GM19035 (cell line): Measurements from ENCODE around the gene AP3D1.
"Not testable (repeated sequence)": the region's sequence is repeated elsewhere in the genome, so short reads cannot be mapped to it uniquely, and the experiment has no call there.

Experiments used
- ATAC-seq: cut with Tn5 transposase; IDR thresholded peaks from one replicate; pipeline ENCODE4 v1.9.1; 2021; ENCODE audit not compliant: unreplicated experiment

Gene AP3D1

DNA sequence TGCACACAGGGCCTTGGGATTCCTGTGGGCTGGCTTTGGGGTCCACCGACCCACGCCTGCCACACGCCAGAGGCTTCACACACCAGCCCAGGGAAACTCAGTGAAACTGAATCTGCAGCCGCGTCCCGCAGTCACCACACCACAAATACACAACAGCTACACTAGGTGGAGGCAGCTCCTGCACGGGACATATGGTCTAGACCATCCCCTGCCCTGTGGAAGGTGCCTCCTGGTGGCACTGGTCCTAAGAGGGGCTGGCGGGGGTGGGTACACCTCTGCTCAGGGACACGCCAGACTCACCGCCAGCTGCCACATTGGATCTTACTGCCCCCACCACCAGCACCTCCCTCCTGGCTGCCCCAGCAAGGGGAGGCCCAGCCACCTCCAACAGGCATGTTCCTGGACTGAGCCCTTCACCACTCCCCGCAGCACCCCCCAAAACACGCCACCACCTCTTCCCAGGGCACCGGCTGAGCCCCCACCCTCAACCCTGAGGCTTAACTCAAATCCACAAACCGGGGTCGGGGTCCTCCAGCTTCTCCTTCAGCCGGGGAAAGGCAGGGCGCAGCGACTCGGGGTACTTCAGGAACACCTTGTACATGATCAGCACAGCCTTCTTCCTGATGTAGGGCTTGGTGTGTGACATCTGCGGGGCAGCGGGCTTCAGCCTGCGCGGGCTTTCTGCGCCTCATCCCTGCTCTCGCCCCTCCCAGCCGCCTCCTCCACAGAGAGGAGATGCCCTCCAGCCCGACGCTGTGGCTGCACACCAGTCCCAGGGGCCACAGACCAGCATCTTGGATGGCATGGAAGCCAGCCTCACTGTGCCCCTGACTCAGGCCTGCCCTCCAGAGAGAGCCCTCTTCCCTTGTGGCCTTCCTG lies 21.2 kb downstream of the AP3D1 start:
- ATAC-seq: no peak

DNA sequence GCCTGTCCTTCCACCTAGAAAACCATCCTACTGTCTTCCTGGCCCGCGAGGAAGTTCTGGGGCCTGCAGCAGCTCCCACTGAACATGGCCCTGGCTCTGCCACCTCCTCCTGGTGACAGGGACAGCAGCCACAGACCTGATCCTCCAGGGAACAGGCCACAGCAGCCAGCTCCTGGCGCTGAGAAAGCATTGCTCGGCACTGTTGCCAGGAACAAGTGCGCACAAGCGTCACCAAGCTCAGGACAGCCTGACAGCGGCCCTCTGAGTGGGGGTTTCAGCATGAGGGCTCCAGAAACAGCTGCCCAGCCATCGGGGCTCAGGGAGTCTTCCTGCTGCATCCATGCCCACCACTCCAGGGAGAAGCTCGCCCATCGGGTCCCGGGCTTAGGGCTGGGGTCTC lies 21.9 kb downstream of the AP3D1 start:
- ATAC-seq: no peak

DNA sequence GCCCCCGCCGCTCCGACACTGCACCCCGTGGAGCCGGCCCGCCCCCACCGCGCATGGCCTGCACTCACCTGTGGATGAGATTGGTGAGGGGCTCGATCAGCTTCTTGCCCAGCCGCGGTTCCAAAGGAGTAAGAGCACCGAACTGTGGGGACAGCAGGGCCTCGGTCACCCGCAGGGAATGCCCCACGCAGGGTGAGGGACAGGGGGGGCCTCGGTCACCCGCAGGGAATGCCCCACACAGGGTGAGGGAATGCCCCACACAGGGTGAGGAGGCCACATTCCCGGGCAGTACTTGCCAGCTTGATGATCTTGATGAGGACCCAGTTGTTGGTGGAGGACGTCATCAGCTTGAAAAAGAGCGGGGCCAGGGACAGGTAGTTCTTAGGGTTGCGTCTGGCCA lies 22.3 kb downstream of the AP3D1 start:
- no peak for ATAC-seq

DNA sequence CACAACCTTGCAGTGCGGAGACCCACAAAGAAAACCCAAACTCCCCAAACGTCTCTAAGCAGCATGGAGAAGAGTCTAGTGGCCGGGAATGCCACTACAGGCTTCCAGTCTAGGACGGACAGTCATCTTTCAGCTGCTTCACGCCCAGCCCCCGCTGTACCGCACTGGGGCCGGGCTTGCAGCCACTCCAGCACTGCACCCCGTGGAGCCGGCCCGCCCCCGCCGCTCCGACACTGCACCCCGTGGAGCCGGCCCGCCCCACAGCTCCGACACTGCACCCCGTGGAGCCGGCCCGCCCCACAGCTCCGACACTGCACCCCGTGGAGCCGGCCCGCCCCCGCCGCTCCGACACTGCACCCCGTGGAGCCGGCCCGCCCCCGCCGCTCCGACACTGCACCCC lies 23.1 kb downstream of the AP3D1 start:
- ATAC-seq: not testable (repeated sequence)

DNA sequence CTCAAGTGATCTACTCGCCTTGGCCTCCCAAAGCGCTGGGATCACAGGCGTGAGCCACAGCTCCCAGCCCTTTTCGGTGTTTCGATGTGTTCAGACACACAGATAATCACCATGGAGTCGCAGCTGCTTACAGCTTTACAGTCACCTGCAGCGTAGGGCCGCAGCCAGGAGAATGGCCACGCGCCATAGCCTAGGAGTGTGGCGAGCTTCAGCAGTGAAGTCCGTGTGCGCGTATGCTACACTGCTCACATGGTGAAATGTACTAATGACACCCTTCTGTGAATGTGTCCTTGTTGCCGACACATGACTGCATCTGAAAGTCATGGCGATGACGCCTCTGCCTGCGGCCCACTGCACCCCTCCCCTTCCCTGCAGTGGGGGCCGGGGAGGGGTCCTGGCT lies 23.6 kb downstream of the AP3D1 start:
- ATAC-seq: no peak

DNA sequence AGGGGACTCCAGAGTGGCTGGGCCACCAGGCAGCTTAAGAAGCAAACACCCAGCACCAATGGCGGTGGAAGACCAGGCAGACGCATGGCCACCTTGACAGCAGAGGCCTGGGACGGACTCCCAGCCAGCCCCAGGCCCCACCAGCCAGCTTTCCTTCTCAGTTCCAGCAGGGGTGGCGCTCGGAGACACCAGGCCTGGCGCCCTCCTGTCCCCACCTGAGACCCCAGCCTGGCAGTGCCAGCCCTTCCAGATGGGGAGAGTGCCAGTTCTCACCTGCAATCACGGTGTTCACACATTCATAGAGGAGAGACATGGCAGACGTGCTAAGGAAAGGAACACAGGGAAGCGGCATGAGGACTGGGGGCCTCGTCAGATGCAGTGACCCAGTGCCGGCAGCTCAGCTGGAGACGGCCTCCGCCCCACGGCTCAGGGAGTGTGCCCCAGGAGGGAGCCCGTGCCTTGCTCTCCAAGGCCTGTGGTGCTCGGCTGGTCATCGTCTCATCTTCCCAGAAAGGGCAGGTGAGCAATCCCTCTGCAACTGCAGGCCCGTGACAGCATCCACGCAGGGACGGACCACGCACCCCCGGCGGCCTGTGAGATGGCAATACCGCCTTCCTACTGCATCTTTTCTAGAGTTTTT lies 24.4 kb downstream of the AP3D1 start:
- ATAC-seq: no peak

DNA sequence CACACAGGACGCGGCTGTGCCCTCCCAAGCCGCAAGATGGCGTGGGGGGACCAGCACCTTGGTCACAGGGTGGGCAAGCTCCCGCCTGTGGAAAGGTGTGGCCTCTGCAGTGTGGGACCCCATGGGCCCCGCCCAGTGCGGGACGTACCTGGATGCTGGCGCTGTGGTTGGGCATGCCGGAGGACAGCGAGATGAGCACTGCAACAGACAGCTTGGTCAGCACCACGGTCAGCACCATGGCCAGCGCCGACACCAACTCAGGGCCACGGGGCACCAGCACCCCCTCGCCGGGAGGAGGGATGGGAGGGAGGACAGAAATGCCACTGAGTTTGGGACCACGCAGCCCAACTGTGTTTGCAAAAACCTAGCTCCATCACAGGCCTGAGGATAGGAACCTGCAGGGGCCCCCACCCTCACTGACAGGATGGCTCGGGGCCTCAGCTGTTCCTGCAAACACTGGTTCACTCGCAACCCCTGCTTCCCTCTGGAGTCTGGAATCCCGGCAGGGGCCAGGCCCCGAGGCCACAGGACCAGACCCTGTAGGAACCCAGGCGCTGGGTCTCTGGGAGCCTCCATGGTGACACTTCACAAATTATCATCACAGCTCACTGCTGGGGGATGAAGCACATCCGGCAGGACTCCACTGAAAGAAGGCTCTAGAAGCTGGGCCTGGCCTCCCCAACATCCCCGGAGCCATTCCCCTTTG lies 27.5 kb downstream of the AP3D1 start:
- ATAC-seq: no peak

DNA sequence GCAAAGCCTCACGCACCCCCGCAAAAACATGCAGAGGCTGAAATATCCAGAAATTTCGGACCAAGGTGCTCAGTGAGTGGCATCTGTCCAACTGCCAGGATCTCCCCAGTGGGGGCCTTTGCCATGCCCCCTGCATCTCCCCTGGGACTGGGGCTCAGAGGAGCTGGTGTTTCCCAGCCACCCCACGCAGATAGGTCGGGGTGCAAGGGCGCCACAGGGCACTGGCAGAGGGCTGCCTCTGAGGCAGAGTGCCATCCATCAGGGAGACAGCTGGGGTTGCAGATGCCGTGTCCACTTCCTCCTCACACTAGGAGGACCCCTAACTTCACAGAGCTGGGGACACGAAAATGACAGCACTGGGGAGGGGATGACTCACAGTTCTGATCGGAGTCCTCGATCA lies 28.4 kb downstream of the AP3D1 start:
- no peak for ATAC-seq

DNA sequence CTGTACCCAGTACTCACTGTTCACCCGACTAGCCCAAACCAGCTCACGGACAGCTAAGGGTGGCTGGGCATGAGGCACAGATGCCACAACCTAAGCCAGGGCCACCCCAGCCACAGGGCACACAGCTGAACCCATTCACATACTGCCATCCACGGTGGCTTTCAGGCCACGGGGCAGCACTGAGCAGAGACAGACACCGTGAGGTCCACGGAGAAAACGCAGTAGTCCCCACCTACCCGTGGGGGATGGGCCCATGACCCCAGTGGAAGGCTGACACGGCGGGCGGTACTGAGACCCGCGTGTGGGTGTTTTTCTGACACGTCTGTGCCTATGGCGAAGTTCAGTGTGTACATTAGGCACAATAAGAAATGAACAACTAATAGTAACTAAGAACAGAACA lies 29.1 kb downstream of the AP3D1 start:
- ATAC-seq: no peak

DNA sequence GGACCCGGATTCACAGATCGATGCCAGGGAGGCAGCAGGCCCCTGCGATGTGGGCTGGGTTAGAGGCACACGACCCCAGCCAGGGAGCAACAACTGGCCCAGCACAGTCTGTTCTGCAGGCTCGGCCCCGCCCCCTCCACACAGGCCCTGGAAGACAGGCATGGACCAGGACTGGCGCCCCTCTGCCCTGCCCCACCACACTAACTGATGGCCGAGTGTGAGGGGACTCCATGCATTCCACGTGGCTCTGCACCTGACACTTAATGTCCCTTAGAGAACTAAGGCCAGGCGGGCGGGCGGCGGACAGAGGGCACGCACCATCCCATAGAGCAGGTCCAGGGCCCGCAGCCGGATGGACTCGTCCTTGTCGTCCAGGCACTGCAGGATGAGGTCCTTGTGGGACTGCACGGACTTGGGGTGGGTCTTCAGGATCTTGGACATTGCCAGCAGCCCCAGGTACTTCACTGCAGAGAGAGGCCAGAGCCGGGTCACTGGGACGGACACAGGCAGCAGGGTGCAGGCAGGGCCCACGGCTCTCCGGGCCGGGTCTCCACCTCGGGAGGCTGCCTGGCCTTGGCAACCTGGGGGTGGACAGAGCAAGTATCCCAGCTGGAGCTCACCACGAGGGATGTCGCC lies 29.8 kb downstream of the AP3D1 start:
- no peak for ATAC-seq

DNA sequence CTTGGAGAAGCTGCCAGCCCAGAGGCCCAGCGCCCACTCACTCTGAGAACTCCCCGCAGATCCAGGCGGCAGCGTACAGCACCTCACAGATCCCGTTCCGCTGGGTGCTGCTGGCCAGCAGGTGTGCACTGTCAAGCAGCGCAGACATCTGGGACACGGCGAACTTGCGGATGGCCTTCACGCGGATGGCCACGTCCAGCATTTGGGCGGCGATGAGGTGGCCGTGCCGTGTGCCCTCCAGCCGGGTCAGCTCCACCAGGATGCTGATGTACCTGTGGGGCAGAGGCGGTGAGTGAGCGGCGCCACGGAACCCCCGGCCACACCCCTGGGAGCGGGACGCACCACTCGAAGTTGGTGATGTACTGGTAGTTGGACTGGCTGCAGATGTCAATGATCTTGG lies 30.5 kb downstream of the AP3D1 start:
- no peak for ATAC-seq

DNA sequence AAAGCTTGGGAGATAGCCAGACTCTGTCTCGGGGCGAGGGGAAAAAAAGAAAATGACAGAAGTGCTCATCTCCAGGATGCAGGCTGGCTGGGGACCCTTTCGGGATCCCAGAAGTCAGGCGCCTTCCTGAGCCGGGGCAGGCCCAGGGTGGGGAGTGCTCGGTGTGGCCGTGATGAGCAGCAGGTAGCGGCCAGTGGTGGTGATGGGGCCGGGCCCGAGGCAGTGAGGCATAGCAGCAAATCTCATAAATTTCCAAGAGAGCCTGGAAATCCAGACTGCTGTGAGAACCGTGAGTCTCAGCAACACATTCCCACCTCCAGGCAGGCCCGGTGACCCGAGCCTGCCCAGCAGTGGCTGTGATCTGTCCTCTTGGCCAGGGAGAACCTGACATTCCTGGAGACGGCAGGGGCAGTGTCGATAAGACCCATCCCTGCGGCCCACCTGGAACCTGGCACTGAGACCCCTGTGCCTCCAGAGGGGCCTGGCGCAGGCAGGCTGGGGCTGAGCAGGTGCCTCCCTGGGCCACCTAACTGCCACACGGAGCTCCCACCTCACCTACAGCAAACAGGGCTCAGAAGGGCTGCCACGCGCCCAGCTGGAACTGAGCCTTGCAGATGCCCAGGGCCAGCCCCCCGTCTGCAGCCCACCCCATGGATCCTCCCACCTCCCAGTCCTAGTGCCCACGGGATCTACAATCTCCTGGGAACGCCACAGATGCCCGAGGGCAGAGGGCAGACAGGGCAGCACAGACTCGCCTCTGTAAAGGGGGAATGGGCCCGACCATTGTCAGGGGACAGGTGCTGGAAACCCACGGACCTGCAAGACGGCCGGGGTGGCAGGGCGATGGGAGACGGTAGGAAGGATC lies 31.2 kb downstream of the AP3D1 start:
- no peak for ATAC-seq

DNA sequence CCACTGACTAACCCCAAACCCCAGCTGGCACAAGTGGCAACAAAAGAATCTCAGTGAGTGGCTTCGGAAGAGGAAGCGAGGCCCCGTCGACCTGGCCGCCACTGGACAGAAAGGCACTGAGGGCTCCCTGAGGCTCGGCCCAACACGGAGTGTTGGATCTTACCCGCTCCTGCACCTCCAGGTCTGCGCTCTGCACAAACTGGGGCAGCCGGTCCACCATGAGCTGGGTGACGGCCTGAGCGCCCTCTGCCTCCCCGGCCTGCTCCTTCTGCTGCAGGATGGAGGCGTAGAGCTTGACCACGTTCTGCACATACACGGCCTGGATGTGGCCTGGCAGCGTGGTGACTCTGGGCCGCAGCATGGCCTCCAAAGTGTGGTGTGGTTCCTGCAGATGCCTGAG lies 32.9 kb downstream of the AP3D1 start:
- ATAC-seq: no peak

DNA sequence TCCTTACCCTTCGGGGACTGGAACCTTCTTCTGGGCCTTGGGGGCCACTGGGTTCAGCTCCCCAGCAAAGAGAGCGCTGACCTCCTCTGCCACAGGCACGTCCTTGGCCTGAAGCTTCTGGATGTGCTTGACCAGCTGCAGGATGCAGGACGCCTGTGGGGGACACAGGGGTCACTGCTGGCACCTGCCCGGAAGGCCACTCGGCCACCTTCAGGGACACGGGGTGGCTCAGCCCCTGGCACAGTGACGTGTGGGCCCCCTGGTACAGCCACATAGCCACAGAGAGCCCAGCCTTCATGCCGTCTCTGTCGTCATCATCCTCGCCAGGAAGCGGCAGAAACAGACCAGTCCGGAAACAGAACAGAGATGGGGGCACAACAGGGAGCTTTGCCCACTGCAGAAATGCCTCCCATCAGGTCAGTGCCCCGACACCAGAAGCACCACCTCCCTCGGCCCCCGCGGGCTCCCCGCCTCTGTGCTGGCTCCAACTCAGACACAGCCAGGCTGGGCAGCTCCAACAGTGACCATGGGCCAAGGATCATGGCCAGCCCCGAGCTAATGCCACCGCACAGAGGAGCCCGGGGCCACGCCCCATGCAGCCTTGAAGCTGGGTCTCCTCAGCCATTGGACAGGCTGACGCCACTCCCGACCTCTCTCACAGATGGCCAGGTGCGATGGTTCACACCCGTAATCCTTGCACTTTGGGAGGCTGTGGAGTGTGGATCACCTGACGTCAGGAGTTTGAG lies 34.0 kb downstream of the AP3D1 start:
- ATAC-seq: no peak

DNA sequence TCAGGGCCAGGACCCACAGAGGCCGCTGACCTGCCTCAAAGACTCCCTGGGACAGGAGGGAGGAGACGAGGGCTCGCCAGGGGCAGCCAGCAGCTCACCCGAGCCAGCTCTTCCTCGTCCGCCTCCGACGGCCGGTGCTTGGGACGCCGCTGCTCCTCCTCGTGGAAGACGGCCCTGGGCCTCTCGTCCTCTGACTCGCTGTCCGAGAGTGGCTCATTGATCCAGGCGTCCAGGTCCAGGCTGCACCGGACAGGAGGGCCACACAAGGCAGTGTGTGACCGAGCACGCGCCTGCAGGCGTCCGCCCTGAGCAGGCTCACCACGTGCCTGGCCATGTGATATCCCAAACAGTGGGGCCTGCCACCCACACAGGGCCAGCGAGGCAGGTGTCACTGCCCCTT lies 34.9 kb downstream of the AP3D1 start:
- ATAC-seq: no peak

DNA sequence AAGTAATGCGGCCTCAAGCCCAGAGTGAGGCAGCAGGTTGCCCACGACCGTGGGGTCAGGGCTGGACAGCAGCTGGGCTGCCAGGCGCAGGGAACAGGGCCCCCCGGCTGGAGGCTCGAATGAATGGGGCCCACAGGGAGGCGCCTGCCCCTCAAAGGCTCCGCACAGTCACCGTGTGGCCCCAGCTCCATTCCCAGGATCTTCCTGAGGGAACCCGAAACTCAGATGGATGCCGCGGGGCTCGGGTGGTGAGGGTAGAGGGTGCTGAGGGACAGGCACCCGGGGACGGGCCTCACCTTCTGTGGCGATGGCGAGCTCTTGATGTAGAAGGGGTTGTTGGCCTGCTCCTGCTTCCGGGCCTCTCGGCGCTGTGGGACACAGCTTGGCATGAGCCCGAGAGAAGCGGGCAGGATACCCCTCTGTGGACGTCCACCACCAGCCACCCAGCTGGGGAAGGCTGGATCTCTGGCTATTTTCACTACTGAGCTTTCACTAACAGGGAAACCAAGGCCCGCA lies 35.4 kb downstream of the AP3D1 start:
- ATAC-seq: no peak

DNA sequence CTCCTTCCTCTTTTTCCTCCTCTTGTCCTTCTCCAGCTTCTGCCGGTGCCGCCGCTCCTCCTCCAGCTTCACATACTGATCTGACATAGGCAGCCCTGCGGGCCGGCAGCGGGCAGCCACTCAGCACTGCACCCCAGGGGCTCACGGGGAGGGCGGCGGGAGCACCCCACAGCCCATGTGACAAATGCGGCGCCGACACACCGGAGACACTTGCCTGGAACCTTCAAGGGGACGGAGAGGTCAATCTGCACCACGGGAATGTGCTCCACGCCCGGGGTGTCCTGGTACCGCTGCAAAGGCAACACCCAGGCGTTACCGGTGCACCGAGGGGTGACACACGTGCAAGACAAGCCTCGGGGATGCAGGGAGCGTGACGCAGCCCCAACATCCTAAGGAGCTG lies 36.0 kb downstream of the AP3D1 start:
- ATAC-seq: no peak

DNA sequence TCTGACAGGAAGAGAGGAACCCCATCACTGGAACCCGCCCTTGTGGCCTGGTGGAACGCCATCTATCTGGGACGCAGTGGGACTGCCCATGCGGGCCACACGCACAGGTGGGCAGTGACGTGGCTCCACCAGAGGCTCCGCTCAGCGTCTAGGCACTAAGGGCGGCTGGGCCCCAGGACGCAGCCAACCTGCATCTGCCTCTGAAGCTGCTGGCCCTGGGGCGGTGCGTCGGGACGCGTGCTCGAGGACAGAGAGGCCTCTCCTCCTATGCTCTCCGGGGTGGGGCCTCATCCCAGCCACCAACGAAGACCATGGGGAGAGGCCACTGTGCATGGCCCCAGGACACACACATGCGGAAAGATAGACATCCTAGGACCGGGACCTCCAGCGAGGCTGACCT lies 36.5 kb downstream of the AP3D1 start:
- no peak for ATAC-seq

DNA sequence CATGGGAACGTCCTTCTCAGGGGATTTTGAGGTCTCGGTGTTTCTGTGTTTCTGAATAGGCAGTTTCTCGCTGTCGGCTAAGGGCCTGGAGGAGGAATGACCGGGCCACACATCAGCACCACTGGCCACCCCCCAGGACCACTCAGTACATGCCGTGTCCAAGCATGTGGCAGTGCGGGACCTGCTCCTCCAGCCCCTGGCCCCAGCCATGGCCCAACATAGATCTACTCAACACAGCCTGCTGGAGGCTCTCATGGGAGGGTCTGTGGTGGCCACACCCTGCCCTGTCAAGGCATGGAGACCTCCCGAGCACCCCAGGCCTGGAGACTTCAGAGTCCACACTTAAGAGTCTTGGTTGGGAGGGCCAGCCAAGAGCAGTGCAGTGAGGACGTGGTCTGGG lies 37.1 kb downstream of the AP3D1 start:
- no peak for ATAC-seq
